HG03060 (cell line): ENCODE results near the gene NPY4R2.
"Not testable (repeated sequence)": the region's sequence is repeated elsewhere in the genome, so short reads cannot be mapped to it uniquely, and the experiment has no call there.

Experiments
- ATAC-seq: cut with Tn5 transposase; IDR thresholded peaks from one replicate; pipeline ENCODE4 v1.9.1; 2021; ENCODE audit warnings: low read depth, moderate number of reproducible peaks; ENCODE audit not compliant: unreplicated experiment

The NPY4R2 gene

GRCh38 chr10:47928225-47928624, 9.8 kb downstream of the NPY4R2 start:
- not testable (repeated sequence) for ATAC-seq

GRCh38 chr10:47932824-47933223, 14.4 kb downstream of the NPY4R2 start:
- ATAC-seq, result not testable (repeated sequence)

- not testable (repeated sequence) for ATAC-seq
These were observed 15.0 kb downstream of the NPY4R2 start for GRCh38 chr10:47933462-47933861.

- not testable (repeated sequence) for ATAC-seq
These were observed 18.3 kb downstream of the NPY4R2 start for GRCh38 chr10:47936772-47937228.

- not testable (repeated sequence) for ATAC-seq
These were observed 19.2 kb downstream of the NPY4R2 start for GRCh38 chr10:47937634-47938033.

GRCh38 chr10:47940821-47941220, 22.4 kb downstream of the NPY4R2 start:
- ATAC-seq, result not testable (repeated sequence)

- not testable (repeated sequence) for ATAC-seq
These were observed 22.9 kb downstream of the NPY4R2 start for GRCh38 chr10:47941379-47941778.

- ATAC-seq, result not testable (repeated sequence)
These were observed 24.0 kb downstream of the NPY4R2 start for GRCh38 chr10:47942351-47943019.

GRCh38 chr10:47943328-47943727, 24.9 kb downstream of the NPY4R2 start:
- ATAC-seq, result not testable (repeated sequence)

- ATAC-seq, result not testable (repeated sequence)
These were observed 29.0 kb downstream of the NPY4R2 start for GRCh38 chr10:47947424-47947823.

GRCh38 chr10:47957158-47957557, 38.7 kb downstream of the NPY4R2 start:
- ATAC-seq, result not testable (repeated sequence)

- not testable (repeated sequence) for ATAC-seq
These were observed 41.2 kb downstream of the NPY4R2 start for GRCh38 chr10:47959677-47960076.

- ATAC-seq, result not testable (repeated sequence)
These were observed 42.2 kb downstream of the NPY4R2 start for GRCh38 chr10:47960699-47961098.

- ATAC-seq, result not testable (repeated sequence)
These were observed 44.3 kb downstream of the NPY4R2 start for GRCh38 chr10:47962785-47963184.

- not testable (repeated sequence) for ATAC-seq
These were observed 46.0 kb downstream of the NPY4R2 start for GRCh38 chr10:47964280-47965063.

GRCh38 chr10:47968988-47969387, 50.5 kb downstream of the NPY4R2 start:
- not testable (repeated sequence) for ATAC-seq

GRCh38 chr10:47970047-47970446, 51.6 kb downstream of the NPY4R2 start:
- not testable (repeated sequence) for ATAC-seq

- not testable (repeated sequence) for ATAC-seq
These were observed 53.1 kb downstream of the NPY4R2 start for GRCh38 chr10:47971598-47971997.

GRCh38 chr10:47972077-47972476, 53.6 kb downstream of the NPY4R2 start:
- ATAC-seq, result not testable (repeated sequence)
